SK-N-SH (cell line): ENCODE data around the gene CD248. TPM values are rescaled to one million over a fixed set of nuclear protein-coding genes. Genes with fewer than 3 reads are reported as not detected.

ENCODE experiments used
- CTCF ChIA-PET: fragments of 300-600, 350-600 bp; formaldehyde crosslinking; extraction: SDS; loops from one replicate; lab custom pipeline; 2021; lab: Yijun Ruan, JAX
- POLR2A ChIA-PET: fragments of 350-600 bp; sonication (Branson Sonifier 250); formaldehyde crosslinking; extraction: SDS; loops from one replicate; lab custom pipeline; 2020; ENCODE audit warnings: antibody characterized with exemption, inconsistent platforms; lab: Yijun Ruan, JAX
- DNase-seq: peaks from one replicate; pipeline ENCODE4 v3.0.0; 2012
- H2AFZ ChIP-seq: fragments of 200-600 bp; sonication (generic); 2 replicates; pipeline ENCODE4 v1.8.1; 2016; ENCODE audit warnings: antibody characterized with exemption, mild to moderate bottlenecking, low read depth
- H3F3A ChIP-seq: fragments of 200-600 bp; sonication (generic); replicated peaks from 2 replicates; pipeline ENCODE3; 2016; ENCODE audit warnings: antibody characterized with exemption, mild to moderate bottlenecking; ENCODE audit not compliant: insufficient read depth
- H3K27ac ChIP-seq, 2 experiments: fragments of 200-500 bp in 1 of 2; fragments of 200-600 bp in 1 of 2; sonication (Bioruptor generic) in 1 of 2; sonication (generic), shearing (Covaris generic) in 1 of 2; 2 replicates each; pipeline versions ENCODE4 v1.5.1 to v1.6.1; 2014 to 2016; ENCODE audit warnings: low read depth in 2 of 2, inconsistent platforms in 1 of 2, low read length in 1 of 2, mild to moderate bottlenecking in 1 of 2, mixed read lengths in 1 of 2
- H3K27me3 ChIP-seq: fragments of 200-600 bp; sonication (generic), shearing (Covaris generic); 2 replicates; pipeline ENCODE4 v1.6.1; 2016; ENCODE audit warnings: mixed run types; ENCODE audit not compliant: insufficient read depth
- H3K36me3 ChIP-seq, 2 experiments: fragments of 200-500 bp in 1 of 2; fragments of 200-600 bp in 1 of 2; sonication (Bioruptor generic) in 1 of 2; sonication (generic) in 1 of 2; replicated peaks in 1 of 2; 2 replicates each; pipeline versions ENCODE3 to v1.5.1; 2014 to 2016; ENCODE audit warnings: low read length in 1 of 2, mild to moderate bottlenecking in 1 of 2; ENCODE audit not compliant: insufficient read depth in 2 of 2, control insufficient read depth in 1 of 2
- H3K4me1 ChIP-seq, 2 experiments: fragments of 200-500 bp in 1 of 2; fragments of 200-600 bp in 1 of 2; sonication (Bioruptor generic) in 1 of 2; sonication (generic), shearing (Covaris generic) in 1 of 2; 2 replicates each; pipeline versions ENCODE4 v1.5.1 to v1.6.1; 2014 to 2016; ENCODE audit warnings: low read depth in 1 of 2, low read length in 1 of 2, mixed run types in 1 of 2; ENCODE audit not compliant: insufficient read depth in 2 of 2, control insufficient read depth in 1 of 2
- H3K4me2 ChIP-seq: fragments of 200-600 bp; sonication (generic), shearing (Covaris generic); 2 replicates; pipeline ENCODE4 v1.6.1; 2017; ENCODE audit warnings: mixed run types
- H3K4me3 ChIP-seq, 2 experiments: fragments of 200-500 bp in 1 of 2; fragments of 200-600 bp in 1 of 2; sonication (Bioruptor generic) in 1 of 2; sonication (generic), shearing (Covaris generic) in 1 of 2; 2 replicates each; pipeline versions ENCODE4 v1.5.1 to v1.8.1; 2014 to 2016; ENCODE audit warnings: low read depth in 2 of 2, inconsistent platforms in 1 of 2, low read length in 1 of 2, mild to moderate bottlenecking in 1 of 2, mixed read lengths in 1 of 2, moderate library complexity in 1 of 2
- H3K79me2 ChIP-seq: fragments of 200-600 bp; sonication (generic); 2 replicates; pipeline ENCODE4 v1.8.1; 2017; ENCODE audit warnings: mild to moderate bottlenecking; ENCODE audit not compliant: insufficient read depth
- H3K9ac ChIP-seq: fragments of 200-600 bp; sonication (generic); 2 replicates; pipeline ENCODE4 v1.6.1; 2017; ENCODE audit warnings: mixed run types
- H3K9me2 ChIP-seq: fragments of 200-600 bp; sonication (generic); 2 replicates; pipeline ENCODE4 v1.6.1; 2017; ENCODE audit warnings: mixed run types
- H3K9me3 ChIP-seq: fragments of 200-600 bp; sonication (generic); 2 replicates; pipeline ENCODE4 v1.6.1; 2017; ENCODE audit warnings: mixed run types, mild to moderate bottlenecking, moderate library complexity
- H4K20me1 ChIP-seq: fragments of 200-600 bp; sonication (generic); 2 replicates; pipeline ENCODE4 v1.6.1; 2017; ENCODE audit warnings: mild to moderate bottlenecking, mixed run types; ENCODE audit not compliant: insufficient read depth
- CHD2 ChIP-seq: fragments of 150-350 bp; IDR thresholded peaks from 2 replicates; pipeline ENCODE4 v1.6.1; 2018; ENCODE audit warnings: low read length; ENCODE audit not compliant: partially characterized antibody
- CTCF ChIP-seq: fragments of 200-600 bp; sonication (generic); IDR thresholded peaks from 2 replicates; pipeline ENCODE4 v1.6.1; 2017; ENCODE audit warnings: antibody characterized with exemption, mild to moderate bottlenecking, moderate library complexity
- ELF1 ChIP-seq: IDR thresholded peaks from 2 replicates; pipeline ENCODE4 v1.4.0; 2012
- EP300 ChIP-seq, 2 experiments: IDR thresholded peaks; 2 replicates each; pipeline versions ENCODE4 v1.4.0 to v1.6.1; 2012; ENCODE audit warnings: borderline replicate concordance in 1 of 2, low read depth in 1 of 2, low read length in 1 of 2
- FOSL2 ChIP-seq: IDR thresholded peaks from 2 replicates; pipeline ENCODE4 v1.4.0; 2012; ENCODE audit warnings: low read depth, mild to moderate bottlenecking, moderate library complexity, borderline replicate concordance
- GATA2 ChIP-seq: sonication (generic); formaldehyde crosslinking; IDR thresholded peaks from 2 replicates; pipeline ENCODE4 v1.5.0; 2020; ENCODE audit warnings: mild to moderate bottlenecking, missing genetic modification reagents
- JUND ChIP-seq: IDR thresholded peaks from 2 replicates; pipeline ENCODE4 v1.4.0; 2012
- MEF2A ChIP-seq: IDR thresholded peaks from 2 replicates; pipeline ENCODE4 v1.4.0; 2012; ENCODE audit warnings: low read depth, borderline replicate concordance
- NFIC ChIP-seq: IDR thresholded peaks from 2 replicates; pipeline ENCODE4 v1.4.0; 2012; ENCODE audit warnings: borderline replicate concordance
- NRF1 ChIP-seq: IDR thresholded peaks from 2 replicates; pipeline ENCODE4 v1.6.1; 2012; ENCODE audit warnings: low read depth, mild to moderate bottlenecking, low read length
- RAD21 ChIP-seq: IDR thresholded peaks from 2 replicates; pipeline ENCODE4 v1.6.1; 2012; ENCODE audit warnings: mild to moderate bottlenecking, low read length
- RCOR1 ChIP-seq: fragments of 150-350 bp; IDR thresholded peaks from 2 replicates; pipeline ENCODE4 v1.6.1; 2017; ENCODE audit warnings: antibody characterized with exemption, low read length
- RXRA ChIP-seq: IDR thresholded peaks from 2 replicates; pipeline ENCODE4 v1.4.0; 2012; ENCODE audit warnings: low read depth, mild to moderate bottlenecking, borderline replicate concordance
- SIN3A ChIP-seq: IDR thresholded peaks from 2 replicates; pipeline ENCODE4 v1.6.1; 2012; ENCODE audit warnings: low read depth, mild to moderate bottlenecking, low read length, moderate library complexity, borderline replicate concordance
- SMC3 ChIP-seq: IDR thresholded peaks from 2 replicates; pipeline ENCODE4 v1.6.1; 2012; ENCODE audit warnings: low read depth, low read length, improper control_type of control experiment
- TCF12 ChIP-seq: IDR thresholded peaks from 2 replicates; pipeline ENCODE4 v1.4.0; 2012
- TEAD4 ChIP-seq: IDR thresholded peaks from 2 replicates; pipeline ENCODE4 v1.4.0; 2012; ENCODE audit warnings: mild to moderate bottlenecking, borderline replicate concordance; ENCODE audit not compliant: insufficient read depth
- WGBS: methylation state at CpG from one replicate; pipeline ENCODE4 v1.1.6; 2017; ENCODE audit warnings: low lambda C conversion rate; 5-methylcytosine and 5-hydroxymethylcytosine counted together
- polyA plus RNA-seq, 3 experiments: library from polyadenylated mRNA; depleted of rRNA; stranded (reverse); fragments of >200 nt; gene quantifications; 2 replicates each; pipeline ENCODE4 v1.2.3, GENCODE V29; 2012
- TF ChIP-seq, protein P1 (sequence below): fragments of 150-350 bp; IDR thresholded peaks from 2 replicates; pipeline ENCODE4 v1.6.1; 2017; ENCODE audit warnings: antibody characterized with exemption, low read length, low read depth, borderline replicate concordance
- TF ChIP-seq, protein P2 (sequence below): IDR thresholded peaks from 2 replicates; pipeline ENCODE4 v1.6.1; 2012; ENCODE audit warnings: mild to moderate bottlenecking, low read depth, low read length, moderate library complexity
- TF ChIP-seq, protein P3 (sequence below): IDR thresholded peaks from 2 replicates; pipeline ENCODE4 v1.4.0; 2012; ENCODE audit warnings: low read depth
- TF ChIP-seq, protein P4 (sequence below): IDR thresholded peaks from 2 replicates; pipeline ENCODE4 v1.4.0; 2012; ENCODE audit warnings: low read depth, borderline replicate concordance

The CD248 gene
- polyA plus RNA-seq, 1 of the 3 experiments (the other 2 are of a cell fraction), result 7.7 TPM

GRCh38 chr11:66344550-66345315, 27.9 kb upstream of the CD248 start, which contains the start of gene BRMS1 (continued):
- TF ChIP-seq, protein P1, sequence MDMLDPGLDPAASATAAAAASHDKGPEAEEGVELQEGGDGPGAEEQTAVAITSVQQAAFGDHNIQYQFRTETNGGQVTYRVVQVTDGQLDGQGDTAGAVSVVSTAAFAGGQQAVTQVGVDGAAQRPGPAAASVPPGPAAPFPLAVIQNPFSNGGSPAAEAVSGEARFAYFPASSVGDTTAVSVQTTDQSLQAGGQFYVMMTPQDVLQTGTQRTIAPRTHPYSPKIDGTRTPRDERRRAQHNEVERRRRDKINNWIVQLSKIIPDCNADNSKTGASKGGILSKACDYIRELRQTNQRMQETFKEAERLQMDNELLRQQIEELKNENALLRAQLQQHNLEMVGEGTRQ, result no peak
- TF ChIP-seq TEAD4 (0 out of 2 replicates have a peak, but pooled peaks have one; percentile 9), MEF2A (no peak), FOSL2 (no peak), CHD2 (peak; percentile 59), TCF12 (no peak)
- TF ChIP-seq, all 33 proteins: peak for 13

DNA sequence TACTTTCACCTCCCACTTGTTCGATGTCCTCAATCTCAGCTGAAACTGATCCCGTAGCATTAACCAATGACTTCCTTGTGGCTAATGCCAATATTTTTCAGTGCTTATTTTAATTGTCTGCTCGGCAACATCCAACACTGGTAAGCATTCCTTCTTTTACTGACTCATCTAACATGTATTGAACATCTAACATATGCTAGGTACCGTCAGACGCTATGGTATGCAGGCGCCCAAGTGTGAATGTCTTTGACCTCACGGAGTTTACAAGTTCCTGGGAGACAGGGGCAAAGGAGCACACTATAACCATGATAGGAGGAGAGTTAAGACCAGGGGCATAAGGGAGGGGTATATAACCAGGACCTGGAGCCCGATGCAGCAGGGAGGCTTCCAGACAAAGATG, 26.3 kb upstream of the CD248 start:
- Histone ChIP-seq H3K9ac (no peak overlapping the region), H2AFZ (no peak overlapping the region), H3K4me1 (peaks cover 25 to 42% of the 10 kb centered on the region in 2 experiments), H3K9me2 (no peaks in the 10 kb centered on the region), H3K36me3 (peaks cover 7 to 36% of the 10 kb centered on the region in 2 experiments), H3K79me2 (peaks cover 27% of the 10 kb centered on the region), H3K27me3 (no peaks in the 10 kb centered on the region), H3F3A (peaks cover 10% of the 10 kb centered on the region), H3K4me3 (0 out of 4 replicates have a peak overlapping the region, but pooled peaks of 1 of the 2 experiments have one; percentile 95), H3K27ac (no peak overlapping the region), H3K4me2 (peak overlapping the region; percentile 96; the same call in 1 of the 2 replicates), H4K20me1 (no peaks in the 10 kb centered on the region), H3K9me3 (no peaks in the 10 kb centered on the region)
- no peak for DNase-seq
- ChIA-PET CTCF (interaction anchor here (5.5 to 6.6 kb wide), 2 partner anchors 9 to 30 kb away, joined by 33 to 62 read pairs; partner anchors contain the start of gene RIN1), POLR2A (no interaction called here)
- WGBS, result 94% methylated on average over 8 of the region's 8 CpGs
- TF ChIP-seq SMC3, result no peak
- TF ChIP-seq GATA2 (CRISPR knock-in tag), result no peak
- TF ChIP-seq, protein P2, sequence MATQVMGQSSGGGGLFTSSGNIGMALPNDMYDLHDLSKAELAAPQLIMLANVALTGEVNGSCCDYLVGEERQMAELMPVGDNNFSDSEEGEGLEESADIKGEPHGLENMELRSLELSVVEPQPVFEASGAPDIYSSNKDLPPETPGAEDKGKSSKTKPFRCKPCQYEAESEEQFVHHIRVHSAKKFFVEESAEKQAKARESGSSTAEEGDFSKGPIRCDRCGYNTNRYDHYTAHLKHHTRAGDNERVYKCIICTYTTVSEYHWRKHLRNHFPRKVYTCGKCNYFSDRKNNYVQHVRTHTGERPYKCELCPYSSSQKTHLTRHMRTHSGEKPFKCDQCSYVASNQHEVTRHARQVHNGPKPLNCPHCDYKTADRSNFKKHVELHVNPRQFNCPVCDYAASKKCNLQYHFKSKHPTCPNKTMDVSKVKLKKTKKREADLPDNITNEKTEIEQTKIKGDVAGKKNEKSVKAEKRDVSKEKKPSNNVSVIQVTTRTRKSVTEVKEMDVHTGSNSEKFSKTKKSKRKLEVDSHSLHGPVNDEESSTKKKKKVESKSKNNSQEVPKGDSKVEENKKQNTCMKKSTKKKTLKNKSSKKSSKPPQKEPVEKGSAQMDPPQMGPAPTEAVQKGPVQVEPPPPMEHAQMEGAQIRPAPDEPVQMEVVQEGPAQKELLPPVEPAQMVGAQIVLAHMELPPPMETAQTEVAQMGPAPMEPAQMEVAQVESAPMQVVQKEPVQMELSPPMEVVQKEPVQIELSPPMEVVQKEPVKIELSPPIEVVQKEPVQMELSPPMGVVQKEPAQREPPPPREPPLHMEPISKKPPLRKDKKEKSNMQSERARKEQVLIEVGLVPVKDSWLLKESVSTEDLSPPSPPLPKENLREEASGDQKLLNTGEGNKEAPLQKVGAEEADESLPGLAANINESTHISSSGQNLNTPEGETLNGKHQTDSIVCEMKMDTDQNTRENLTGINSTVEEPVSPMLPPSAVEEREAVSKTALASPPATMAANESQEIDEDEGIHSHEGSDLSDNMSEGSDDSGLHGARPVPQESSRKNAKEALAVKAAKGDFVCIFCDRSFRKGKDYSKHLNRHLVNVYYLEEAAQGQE, result no peak
- TF ChIP-seq, protein P3, sequence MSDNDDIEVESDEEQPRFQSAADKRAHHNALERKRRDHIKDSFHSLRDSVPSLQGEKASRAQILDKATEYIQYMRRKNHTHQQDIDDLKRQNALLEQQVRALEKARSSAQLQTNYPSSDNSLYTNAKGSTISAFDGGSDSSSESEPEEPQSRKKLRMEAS, result no peak
- TF ChIP-seq, protein P4, sequence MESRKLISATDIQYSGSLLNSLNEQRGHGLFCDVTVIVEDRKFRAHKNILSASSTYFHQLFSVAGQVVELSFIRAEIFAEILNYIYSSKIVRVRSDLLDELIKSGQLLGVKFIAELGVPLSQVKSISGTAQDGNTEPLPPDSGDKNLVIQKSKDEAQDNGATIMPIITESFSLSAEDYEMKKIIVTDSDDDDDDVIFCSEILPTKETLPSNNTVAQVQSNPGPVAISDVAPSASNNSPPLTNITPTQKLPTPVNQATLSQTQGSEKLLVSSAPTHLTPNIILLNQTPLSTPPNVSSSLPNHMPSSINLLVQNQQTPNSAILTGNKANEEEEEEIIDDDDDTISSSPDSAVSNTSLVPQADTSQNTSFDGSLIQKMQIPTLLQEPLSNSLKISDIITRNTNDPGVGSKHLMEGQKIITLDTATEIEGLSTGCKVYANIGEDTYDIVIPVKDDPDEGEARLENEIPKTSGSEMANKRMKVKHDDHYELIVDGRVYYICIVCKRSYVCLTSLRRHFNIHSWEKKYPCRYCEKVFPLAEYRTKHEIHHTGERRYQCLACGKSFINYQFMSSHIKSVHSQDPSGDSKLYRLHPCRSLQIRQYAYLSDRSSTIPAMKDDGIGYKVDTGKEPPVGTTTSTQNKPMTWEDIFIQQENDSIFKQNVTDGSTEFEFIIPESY, result no peak
- no peak for TF ChIP-seq NRF1
- no peak for TF ChIP-seq ELF1
- TF ChIP-seq JUND, result no peak
- no peak for TF ChIP-seq RCOR1
- TF ChIP-seq RAD21, result no peak
- TF ChIP-seq TEAD4, result no peak
- no peak for TF ChIP-seq CTCF
- no peak for TF ChIP-seq EP300 (IDR thresholded peaks at IDR 0.05; ENCODE audit: borderline replicate concordance in 1 of 2, low read depth in 1 of 2, low read length in 1 of 2)
- no peak for TF ChIP-seq NFIC
- no peak for TF ChIP-seq SIN3A
- TF ChIP-seq CHD2, result no peak
- no peak for TF ChIP-seq RXRA
